AG04450 (cell line): ENCODE data around the gene TIE1. TPM values are rescaled to one million over a fixed set of nuclear protein-coding genes. Genes with fewer than 3 reads are reported as not detected.

Experiments used
- CTCF ChIA-PET: fragments of 300-600, 350-600 bp; formaldehyde crosslinking; extraction: SDS; loops from one replicate; lab custom pipeline; 2022; ENCODE audit warnings: antibody characterized with exemption, inconsistent platforms; lab: Charles Lee
- POLR2A ChIA-PET: fragments of 350-600 bp; formaldehyde crosslinking; extraction: SDS; loops from one replicate; lab custom pipeline; 2021; ENCODE audit warnings: antibody characterized with exemption, inconsistent platforms; lab: Yijun Ruan, JAX
- DNase-seq: peaks from one replicate; pipeline ENCODE4 v3.0.0-alpha.2; 2011; ENCODE audit warnings: low read depth, low spot score
- H3K27ac ChIP-seq: one replicate; pipeline ENCODE4 v1.5.1; 2012; ENCODE audit warnings: low read depth, low read length, control low read depth
- H3K27me3 ChIP-seq: one replicate; pipeline ENCODE4 v1.6.0; 2012; ENCODE audit warnings: low read length; ENCODE audit not compliant: control insufficient read depth, insufficient read depth
- H3K4me3 ChIP-seq: 2 replicates; pipeline ENCODE4 v1.5.1; 2011; ENCODE audit warnings: mild to moderate bottlenecking, low read depth, low read length, control low read depth
- H3K9me3 ChIP-seq: 2 replicates; pipeline ENCODE4 v1.5.1; 2012; ENCODE audit warnings: low read length; ENCODE audit not compliant: control insufficient read depth, insufficient read depth
- CTCF ChIP-seq: IDR thresholded peaks from 2 replicates; pipeline ENCODE4 v1.5.1; 2011; ENCODE audit warnings: low read depth, low read length, control low read depth, inconsistent platforms
- polyA plus RNA-seq: library from polyadenylated mRNA; depleted of rRNA; stranded (reverse); fragments of >200 nt; gene quantifications from 2 replicates; pipeline ENCODE4 v1.2.3, GENCODE V29; 2011

TIE1 gene
- polyA plus RNA-seq, 1 experiment, result 0.76 TPM

- no peak for DNase-seq
- Histone ChIP-seq H3K27me3 (peaks cover 13% of the 10 kb centered on the region), H3K9me3 (no peaks in the 10 kb centered on the region; the same call in 1 of the 2 replicates), H3K27ac (no peak overlapping the region), H3K4me3 (no peak overlapping the region)
- no peak for TF ChIP-seq CTCF
- POLR2A ChIA-PET, result no interaction called here
- CTCF ChIA-PET, result no interaction called here
Observed at GRCh38 chr1:43274125-43274803, 26.5 kb upstream of the TIE1 start.

- TF ChIP-seq CTCF, result no peak
- Histone ChIP-seq H3K4me3 (no peak overlapping the region), H3K9me3 (no peaks in the 10 kb centered on the region; the same call in 1 of the 2 replicates), H3K27me3 (peaks cover 14% of the 10 kb centered on the region), H3K27ac (no peak overlapping the region)
- POLR2A ChIA-PET, result no interaction called here
- CTCF ChIA-PET, result no interaction called here
- no peak for DNase-seq
Observed at GRCh38 chr1:43274804-43275180, 26.0 kb upstream of the TIE1 start.

GRCh38 chr1:43275826-43276620 is 24.8 kb upstream of the TIE1 start:
- DNase-seq, result no peak
- H3K4me3 ChIP-seq, result no peak overlapping the region
- CTCF ChIA-PET, result no interaction called here
- no peak overlapping the region for H3K27ac ChIP-seq
- H3K27me3 ChIP-seq, result peaks cover 14% of the 10 kb centered on the region
- POLR2A ChIA-PET, result no interaction called here
- no peak for TF ChIP-seq CTCF
- H3K9me3 ChIP-seq, result no peaks in the 10 kb centered on the region; the same call in 1 of the 2 replicates

GRCh38 chr1:43276673-43277072 is 24.1 kb upstream of the TIE1 start:
- no peak overlapping the region for H3K4me3 ChIP-seq
- no peaks in the 10 kb centered on the region; the same call in 1 of the 2 replicates for H3K9me3 ChIP-seq
- TF ChIP-seq CTCF, result no peak
- ChIA-PET CTCF (no interaction called here), POLR2A (no interaction called here)
- no peak overlapping the region for H3K27ac ChIP-seq
- DNase-seq, result no peak
- H3K27me3 ChIP-seq, result peaks cover 14% of the 10 kb centered on the region
